CD4-positive, alpha-beta T cell treated with Interferon alpha-2 for 1 hour (primary cell): Measurements from ENCODE around the gene UQCRH.
A peak's percentile ranks its signal among the peaks of the same experiment; 100 is the strongest.
"Not testable (repeated sequence)": the region's sequence is repeated elsewhere in the genome, so short reads cannot be mapped to it uniquely, and the experiment has no call there.

Experiments
- DNase-seq, 2 donors: peaks; one replicate each; pipeline ENCODE4 v3.0.0-alpha.2; 2020 to 2022

The UQCRH gene

DNA sequence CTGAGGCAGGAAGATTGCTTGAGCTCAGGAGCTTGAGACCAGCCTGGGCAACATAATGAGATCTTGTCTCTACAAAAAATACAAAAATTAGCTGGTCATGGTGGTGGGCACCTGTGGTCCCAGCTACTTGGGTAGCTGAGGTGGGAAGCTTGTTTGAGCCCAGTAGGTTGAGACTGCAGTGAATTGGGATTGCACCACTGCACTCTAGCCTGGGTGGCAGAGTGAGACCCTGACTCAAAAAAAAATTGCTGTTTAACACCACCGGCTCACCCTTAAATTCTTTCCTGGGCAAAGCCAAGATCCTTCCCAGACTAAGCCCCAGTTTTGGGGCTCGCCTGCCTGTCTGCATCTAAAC lies 30.5 kb downstream of the UQCRH start:
- DNase-seq, result no peak

DNA sequence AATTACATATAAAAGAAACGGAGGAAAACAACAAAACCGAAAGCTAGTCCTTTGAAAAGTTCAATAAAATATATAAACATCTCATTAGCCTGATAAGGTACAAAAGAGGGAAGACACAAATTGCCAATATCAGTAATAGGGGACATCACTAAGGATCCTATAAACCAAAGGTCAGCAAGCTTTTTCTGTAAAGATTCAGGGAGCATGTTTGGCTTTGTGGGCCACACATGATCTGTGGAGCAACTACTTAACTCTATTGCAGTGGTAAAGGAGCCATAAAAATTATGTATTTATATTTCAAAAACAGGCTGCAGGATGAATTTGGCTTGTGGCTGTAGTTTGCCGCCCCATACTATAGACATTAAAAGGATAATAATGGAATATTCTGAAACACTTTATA lies 31.6 kb downstream of the UQCRH start:
- no peak for DNase-seq

DNA sequence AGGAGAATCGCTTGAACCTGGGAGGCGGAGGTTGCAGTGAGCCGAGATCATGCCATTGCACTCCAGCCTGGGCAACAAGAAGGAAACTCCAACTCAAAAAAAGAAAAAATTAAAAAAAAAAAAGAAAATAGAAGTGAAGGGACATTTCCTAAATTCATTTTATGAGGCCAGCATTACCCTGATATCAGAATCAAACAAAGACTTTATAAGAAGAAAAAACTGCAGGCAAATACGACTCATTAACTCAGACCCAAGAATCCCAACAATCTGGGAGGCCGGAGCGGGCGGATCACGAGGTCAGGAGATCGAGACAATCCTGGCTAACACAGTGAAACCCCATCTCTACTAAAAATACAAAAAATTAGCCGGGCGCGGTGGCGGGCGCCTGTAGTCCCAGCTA lies 33.9 kb downstream of the UQCRH start:
- not testable (repeated sequence) for DNase-seq

DNA sequence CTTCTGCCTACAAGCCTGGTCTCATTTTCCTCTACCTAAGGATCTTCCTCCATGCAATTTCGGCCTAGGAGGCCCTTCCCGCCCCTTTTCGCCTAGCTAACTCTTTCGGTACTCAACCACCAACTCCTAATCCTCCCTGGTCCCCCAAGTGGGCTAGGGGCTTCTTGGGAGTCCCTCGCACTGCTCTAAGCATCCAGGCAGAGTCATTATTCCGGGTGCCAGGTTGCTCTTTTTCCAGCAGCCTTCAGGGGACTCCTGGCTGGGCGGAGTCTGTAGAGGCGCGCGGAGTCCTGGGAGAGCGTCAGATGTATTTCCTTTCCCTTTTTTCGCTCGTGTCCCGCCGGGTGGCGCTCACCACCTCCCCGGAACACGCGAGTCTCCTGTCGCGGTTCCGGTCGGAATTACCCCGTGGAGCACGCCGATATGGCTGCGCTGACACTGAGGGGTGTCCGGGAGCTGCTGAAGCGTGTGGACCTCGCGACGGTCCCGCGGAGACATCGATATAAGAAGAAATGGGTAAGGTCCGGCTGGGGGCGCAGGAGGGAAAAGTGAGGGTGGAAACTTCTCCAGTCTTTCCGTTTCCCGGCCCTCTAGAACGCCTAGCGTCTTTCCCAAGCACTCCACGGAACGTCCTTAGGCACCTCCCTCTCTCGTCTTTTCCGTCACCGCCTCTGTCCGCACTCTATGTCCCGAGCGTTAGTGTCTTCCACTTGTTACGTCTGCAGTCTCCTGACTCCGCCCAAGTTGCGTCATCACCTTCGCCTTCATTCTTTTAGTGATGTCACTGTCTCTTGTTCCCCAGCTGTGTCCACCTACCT lies 37.1 kb downstream of the UQCRH start, which contains the start of gene NSUN4:
TSS of gene NSUN4 (plus strand) at position 404 of the 818 bp plus-strand sequence. CDS start at position 424, 20 bp downstream.
- DNase-seq, result peak; percentile 89 to 90

DNA sequence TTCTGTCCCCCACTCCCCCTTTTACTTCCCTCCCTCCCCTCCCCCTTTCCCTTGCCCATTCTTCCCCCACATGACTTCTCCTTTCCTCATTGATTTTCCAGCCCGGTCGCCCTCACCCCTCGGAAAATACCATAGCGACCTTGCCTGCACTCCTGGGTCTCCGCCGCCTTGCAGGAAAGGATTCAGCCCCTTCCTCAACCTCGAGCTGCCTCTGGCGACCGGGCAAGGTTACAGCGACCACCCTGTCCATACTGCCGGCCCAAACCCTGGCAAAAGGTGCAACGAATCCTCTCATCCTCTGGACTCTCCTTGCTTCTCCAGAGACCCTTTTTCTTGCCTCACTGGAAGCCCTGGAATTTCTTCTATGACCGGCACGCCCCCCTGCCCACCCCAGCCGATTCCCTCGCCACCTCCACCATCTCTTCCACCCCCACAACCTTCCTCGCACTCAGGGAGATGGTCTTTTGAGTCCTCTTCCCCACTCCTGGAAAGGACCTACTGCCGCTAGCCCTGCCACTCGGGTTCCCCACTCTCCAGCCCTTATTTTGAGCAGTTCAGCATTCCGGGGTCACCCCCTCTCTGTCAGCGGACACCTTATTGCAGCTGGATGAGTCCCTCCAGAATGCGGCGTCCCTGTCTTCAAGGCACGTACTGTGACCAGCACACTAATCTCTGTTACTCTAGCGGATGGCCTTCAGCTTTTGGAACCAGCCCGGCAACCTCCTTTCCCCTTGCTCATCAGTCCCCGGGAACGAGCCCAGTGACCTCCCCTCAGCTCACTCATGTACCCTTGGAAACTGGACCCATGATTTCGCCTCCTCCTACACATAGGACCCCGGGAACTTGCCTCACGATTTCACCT lies 38.0 kb downstream of the UQCRH start:
- DNase-seq, result no peak

DNA sequence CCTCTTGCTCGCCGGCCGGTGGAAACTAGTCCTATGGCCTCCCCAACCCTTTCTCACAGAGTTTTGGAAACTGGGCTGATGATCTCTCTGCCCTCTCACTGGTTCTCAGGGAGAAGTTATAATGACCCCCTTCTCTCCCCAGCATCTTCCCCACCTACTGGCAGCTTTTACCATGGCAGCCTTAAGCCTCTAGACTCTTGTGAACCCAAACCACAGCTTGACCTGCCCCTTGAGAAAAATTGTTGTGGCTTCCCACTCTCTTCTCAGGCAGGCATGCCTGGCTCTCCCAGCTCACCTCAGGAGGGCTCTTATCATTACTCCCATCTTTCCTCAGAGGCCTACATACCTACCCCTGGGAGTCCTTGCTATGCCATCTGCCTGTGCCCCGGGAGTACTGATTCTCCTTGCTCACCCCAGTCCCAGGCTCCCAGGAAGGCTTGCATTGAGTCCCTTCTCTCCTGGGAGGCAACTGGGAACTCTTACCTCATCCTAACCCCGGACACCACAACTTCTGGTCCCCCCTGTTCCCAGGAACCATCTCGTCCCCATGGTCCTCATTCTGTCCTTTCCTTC lies 38.7 kb downstream of the UQCRH start:
- peak; percentile 19 to 37 for DNase-seq

DNA sequence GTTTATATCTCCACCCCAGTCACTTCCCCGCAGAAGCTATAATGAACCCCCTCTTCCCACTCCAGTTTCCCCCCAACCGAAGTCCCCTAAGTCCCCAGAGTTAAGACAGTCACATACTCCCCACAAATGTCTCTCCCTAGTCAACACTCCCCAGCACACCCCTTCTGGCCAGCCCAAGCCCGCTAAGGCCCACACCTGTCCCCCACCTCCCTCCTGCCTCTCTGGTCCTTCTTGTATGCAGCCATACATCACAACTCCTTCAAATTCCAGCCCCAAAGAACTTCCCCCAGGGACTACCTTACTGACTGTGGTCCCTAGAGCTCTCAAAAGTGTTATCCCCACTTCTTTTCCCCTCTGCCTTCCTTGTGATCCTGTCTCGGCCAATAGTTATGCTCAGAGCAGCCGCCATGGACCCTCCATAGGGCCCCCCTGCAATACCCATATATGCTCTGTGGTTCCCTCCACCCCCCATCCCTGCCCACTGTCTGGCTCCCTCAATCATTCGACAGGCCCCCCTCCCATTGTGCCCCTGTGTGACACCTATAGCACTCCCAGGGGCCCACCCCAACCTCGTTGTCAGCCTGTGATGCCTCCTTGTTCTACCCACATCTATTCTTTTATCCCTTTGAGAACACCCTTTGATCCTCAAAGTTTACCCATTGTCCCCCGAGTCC lies 39.3 kb downstream of the UQCRH start:
- DNase-seq, result no peak

DNA sequence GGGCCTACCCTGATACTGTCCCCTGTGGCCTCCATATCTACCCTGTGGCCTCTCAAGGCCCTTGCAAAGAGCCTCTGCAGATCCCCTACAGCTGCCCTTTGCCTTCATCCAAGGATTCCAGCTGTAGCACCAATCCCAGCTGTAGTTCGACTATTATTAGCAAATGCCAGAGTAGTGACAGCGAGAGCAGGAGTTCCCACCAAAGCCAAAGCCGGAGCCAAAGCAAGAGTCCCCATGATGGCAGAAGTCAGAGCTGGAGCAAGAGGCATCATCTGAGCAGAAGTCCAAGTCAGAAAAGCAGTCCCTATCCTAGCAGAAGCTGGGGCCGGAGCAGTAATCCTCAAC lies 39.8 kb downstream of the UQCRH start:
- no peak for DNase-seq

DNA sequence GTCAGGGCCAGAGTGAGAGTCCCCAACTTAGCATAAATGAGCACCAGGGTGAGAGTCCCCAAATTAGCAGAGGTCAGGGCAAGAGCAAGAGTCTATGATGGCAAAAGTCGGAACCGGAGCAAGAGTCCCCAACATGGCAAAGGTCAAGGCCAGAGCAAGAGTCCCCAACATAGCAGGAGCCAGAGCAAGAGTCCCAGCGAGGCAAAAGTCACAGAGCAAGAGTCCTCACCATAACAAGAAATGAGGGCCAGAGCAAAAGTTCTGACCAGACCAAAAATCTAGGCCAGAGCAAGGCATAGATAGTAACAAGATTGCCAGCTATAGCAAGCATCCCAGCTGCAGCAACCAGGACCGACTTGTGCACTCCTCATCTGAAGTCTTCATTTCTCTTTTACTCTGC lies 40.2 kb downstream of the UQCRH start:
- no peak for DNase-seq

DNA sequence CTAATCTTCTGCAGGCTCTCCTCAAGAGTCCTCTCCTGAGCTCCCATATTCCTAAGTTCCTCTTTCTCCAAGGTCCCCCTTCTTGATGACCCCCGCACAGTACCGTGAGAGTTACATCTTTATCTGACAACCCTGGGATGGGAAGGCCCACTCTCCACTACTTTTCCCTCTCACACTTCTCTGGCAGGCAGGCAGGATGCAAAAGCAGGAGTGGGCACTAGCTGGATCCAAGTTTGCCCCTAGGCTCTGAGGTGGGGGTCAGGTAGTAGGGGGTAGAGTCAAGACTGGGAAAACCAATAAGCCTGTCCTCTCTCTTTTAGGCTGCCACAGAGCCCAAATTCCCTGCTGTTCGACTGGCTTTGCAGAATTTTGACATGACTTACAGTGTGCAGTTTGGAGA lies 41.0 kb downstream of the UQCRH start:
- DNase-seq, result no peak

DNA sequence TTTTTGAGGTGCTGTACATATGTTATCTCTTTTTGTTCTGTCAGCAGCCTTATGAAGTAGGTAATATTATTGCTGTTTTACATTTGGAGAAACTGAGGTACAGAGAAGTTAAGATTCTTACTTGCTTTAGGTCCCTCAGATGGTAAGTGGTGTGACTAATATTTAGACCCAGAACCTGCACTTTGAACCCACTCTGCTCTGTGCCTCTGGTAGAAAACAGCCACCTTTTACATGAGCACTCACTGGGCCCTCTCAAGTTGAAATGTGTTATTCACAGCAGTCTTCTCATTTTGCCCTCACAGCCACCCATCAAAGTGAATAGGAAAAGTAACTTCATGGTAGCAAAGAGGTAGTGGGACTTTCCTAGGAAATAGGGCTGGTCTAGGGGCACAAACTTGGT lies 41.8 kb downstream of the UQCRH start:
- DNase-seq, result no peak

DNA sequence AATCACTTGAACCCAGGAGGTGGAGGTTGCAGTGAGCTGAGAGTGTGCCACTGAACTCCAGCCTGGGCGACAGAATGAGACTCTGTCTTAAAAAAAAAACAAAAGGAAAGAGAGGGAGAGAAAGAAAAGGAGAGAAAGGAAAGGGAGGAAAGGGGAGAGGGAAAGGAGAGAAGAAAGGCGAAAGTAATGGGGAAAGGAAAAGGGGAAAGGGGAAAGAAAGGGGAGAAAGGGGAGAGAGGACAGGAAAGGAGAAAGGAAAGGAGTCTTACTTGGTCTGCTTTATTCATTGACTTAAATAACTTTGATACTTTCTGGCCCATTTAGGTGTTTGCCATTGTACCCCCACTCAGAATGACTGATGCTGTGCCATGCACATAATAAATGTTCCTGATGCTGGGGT lies 48.9 kb downstream of the UQCRH start:
- no peak for DNase-seq

DNA sequence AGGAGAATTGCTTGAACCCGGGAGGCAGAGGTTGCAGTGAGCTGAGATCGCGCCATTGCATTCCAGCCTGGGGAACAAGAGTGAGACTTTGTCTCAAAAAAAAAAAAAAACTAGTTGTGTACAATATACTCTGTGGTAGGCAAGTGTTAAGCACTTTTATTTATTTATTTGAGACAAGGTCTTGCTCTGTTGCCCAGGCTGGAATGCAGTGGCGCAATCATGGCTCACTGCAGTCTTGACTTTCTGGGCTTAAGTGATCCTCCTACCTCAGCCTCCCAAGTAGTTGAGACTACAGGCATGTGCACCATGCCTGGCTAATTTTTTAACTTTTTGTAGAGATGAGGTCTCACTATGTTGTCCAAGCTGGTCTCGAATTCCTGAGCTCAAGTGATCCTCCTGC lies 52.4 kb downstream of the UQCRH start:
- DNase-seq, result not testable (repeated sequence)

DNA sequence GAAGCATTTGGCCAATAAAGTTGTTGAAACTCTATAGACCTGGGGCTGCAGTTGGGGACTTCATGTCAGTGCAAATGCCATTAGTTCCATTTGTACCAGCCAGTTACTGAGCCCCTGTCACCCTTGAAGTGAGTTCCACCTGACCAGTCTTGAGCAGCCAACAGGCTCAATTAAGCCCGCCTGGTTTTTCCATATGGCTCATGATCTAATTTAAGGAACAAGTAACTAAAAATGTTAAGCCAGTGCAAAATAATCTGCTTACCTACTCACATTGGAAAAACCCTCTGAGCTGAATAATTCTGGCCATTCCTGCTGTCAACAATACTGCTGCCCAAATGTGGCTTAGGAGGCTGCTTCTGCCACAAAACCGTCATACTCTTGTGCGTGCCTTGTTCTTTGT lies 58.7 kb downstream of the UQCRH start:
- no peak for DNase-seq

DNA sequence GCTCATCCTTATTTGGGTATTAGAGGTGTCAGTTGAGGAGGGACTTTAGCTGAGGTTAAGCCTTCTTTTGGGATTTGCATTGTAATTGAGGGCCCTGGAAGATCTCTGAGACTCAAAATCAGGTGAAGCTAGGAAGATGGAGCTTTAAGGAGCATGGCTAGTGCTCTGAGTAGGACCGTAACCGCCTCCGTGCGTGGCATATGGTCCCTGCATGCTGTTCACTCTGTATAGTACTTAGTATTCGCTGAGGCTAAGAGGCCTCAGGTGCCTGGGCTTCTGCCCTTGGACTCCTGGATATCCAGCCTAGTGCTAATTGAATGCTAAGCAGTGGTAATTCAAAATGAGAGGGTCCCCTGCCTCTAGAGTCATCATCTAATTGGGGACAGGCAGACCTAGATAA lies 59.6 kb downstream of the UQCRH start:
- DNase-seq, result no peak

DNA sequence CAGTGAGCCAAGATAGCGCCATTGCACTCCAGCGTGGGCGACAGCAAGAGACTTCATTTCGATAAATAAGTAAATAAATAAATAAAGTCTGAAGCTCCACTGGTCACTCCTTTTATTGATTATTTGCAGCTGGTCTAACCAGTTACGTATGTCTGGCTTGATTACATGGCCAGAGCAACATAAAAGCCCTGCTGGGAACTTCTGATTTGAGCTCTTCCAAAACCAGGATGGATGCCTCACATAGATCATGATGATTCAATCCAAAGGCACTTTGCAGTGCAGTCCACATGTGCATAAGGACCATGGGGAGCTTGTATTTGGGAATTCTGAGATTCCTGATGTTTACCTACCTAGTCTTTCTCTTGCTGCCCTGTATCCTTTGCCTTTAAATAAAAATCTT lies 61.1 kb downstream of the UQCRH start:
- no peak for DNase-seq

DNA sequence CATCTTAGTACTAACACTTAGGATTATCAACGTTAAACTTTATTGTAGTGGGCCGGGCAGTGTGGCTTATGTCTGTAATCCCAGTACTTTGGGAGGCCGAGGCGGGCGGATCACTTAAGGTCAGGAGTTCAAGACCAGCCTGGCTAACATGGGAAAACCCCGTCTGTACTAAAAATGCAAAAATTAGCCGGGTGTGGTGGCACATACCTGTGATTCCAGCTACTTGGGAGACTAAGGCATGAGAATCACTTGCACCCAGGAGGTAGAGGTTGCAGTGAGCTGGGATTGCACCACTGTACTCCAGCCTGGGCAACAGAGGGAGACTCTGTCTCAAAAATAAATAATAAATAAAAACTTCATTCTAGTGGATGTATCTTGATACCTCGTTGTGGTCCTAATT lies 62.3 kb downstream of the UQCRH start:
- not testable (repeated sequence) for DNase-seq
